HepG2 (cell line): ENCODE measurements around the gene OTOG. TPM values are rescaled to one million over a fixed set of nuclear protein-coding genes. Genes with fewer than 3 reads are reported as not detected.

Experiments used
- ATAC-seq: fragments of 200-7000 bp; cut with Tn5 transposase; 3 replicates; pipeline ENCODE4 v1.9.1; 2020; ENCODE audit warnings: mild to moderate bottlenecking, moderate library complexity
- BruUV-seq: library from RNA; stranded (reverse); fragments of 400-500 nt; replicated peaks from 2 replicates; lab custom pipeline; 2021; lab: Mats Ljungman, UMichigan
- CTCF ChIA-PET: fragments of 300-600 bp; formaldehyde crosslinking; extraction: SDS; loops from one replicate; lab custom pipeline; 2021; ENCODE audit warnings: low total read pairs, inconsistent platforms, low intra/inter-chr PET ratio; lab: Yijun Ruan, JAX
- POLR2A ChIA-PET: fragments of 350-600 bp; sonication (Branson Sonifier 250); formaldehyde crosslinking; loops from one replicate; lab custom pipeline; 2020; ENCODE audit warnings: antibody characterized with exemption, inconsistent platforms; lab: Yijun Ruan, JAX
- DNase-seq: peaks from one replicate; pipeline ENCODE4 v3.0.0-alpha.2; 2015; ENCODE audit warnings: low spot score
- FAIRE-seq: peaks from 3 replicates; lab custom pipeline; 2011; peaks lifted over from hg19 to GRCh38; lab: Jason Lieb, UNC
- H2AFZ ChIP-seq: one replicate; pipeline ENCODE4 v1.6.1; 2011; ENCODE audit warnings: low read length, inconsistent platforms
- H3K27ac ChIP-seq: fragments of 300-600 bp; 3 replicates; pipeline ENCODE4 v1.8.0; 2011; ENCODE audit warnings: mixed run types, mild to moderate bottlenecking, mixed read lengths, low read length, inconsistent platforms; ENCODE audit not compliant: insufficient read depth; ENCODE audit errors: extremely low read length
- H3K27me3 ChIP-seq, 2 experiments: fragments of 200-600 bp in 1 of 2; 2 replicates in 1 of 2; 3 replicates in 1 of 2; pipeline versions ENCODE4 v1.6.0 to v1.8.0; 2011; ENCODE audit warnings: low read length in 2 of 2, mild to moderate bottlenecking in 2 of 2, moderate library complexity in 2 of 2, inconsistent platforms in 1 of 2; ENCODE audit not compliant: insufficient read depth in 2 of 2, control insufficient read depth in 1 of 2
- H3K36me3 ChIP-seq, 2 experiments: fragments of 200-600 bp in 1 of 2; replicated peaks in 1 of 2; 2 replicates in 1 of 2; 3 replicates in 1 of 2; pipeline versions ENCODE4 v1.5.1 to v1.8.0; 2011; ENCODE audit warnings: low read length in 2 of 2, inconsistent platforms in 1 of 2; ENCODE audit not compliant: insufficient read depth in 2 of 2, control insufficient read depth in 1 of 2
- H3K4me1 ChIP-seq: 2 replicates; pipeline ENCODE4 v1.5.1; 2012; ENCODE audit warnings: low read length, inconsistent platforms; ENCODE audit not compliant: insufficient read depth
- H3K4me2 ChIP-seq: 2 replicates; pipeline ENCODE4 v1.6.0; 2011; ENCODE audit warnings: low read depth, low read length, inconsistent platforms
- H3K4me3 ChIP-seq, 3 experiments: fragments of 200-600 bp in 1 of 3; sonication (generic), shearing (Covaris generic) in 1 of 3; replicated peaks in 1 of 3; 2 replicates each; pipeline ENCODE4 v1.5.1; 2011 to 2016; ENCODE audit warnings: low read length in 3 of 3, inconsistent platforms in 2 of 3, low read depth in 2 of 3, mild to moderate bottlenecking in 2 of 3, control low read depth in 1 of 3, mixed read lengths in 1 of 3; ENCODE audit not compliant: insufficient read depth in 1 of 3
- H3K79me2 ChIP-seq: one replicate; pipeline ENCODE4 v1.6.1; 2011; ENCODE audit warnings: low read length, inconsistent platforms; ENCODE audit not compliant: insufficient read depth
- H3K9ac ChIP-seq: 2 replicates; pipeline ENCODE4 v1.6.0; 2011; ENCODE audit warnings: mild to moderate bottlenecking, low read depth, low read length, inconsistent platforms; ENCODE audit not compliant: insufficient read depth
- H3K9me3 ChIP-seq: 2 replicates; pipeline ENCODE4 v1.5.1; 2012; ENCODE audit warnings: mild to moderate bottlenecking, low read length
- H4K20me1 ChIP-seq: 2 replicates; pipeline ENCODE4 v1.6.0; 2011; ENCODE audit warnings: inconsistent platforms, mild to moderate bottlenecking, low read length, moderate library complexity; ENCODE audit not compliant: insufficient read depth
- ARID5B ChIP-seq: IDR thresholded peaks from 2 replicates; pipeline ENCODE4 v1.4.0; 2020; ENCODE audit warnings: mild to moderate bottlenecking, missing genetic modification reagents
- CENPBD1 ChIP-seq: sonication (generic); formaldehyde crosslinking; IDR thresholded peaks from 2 replicates; pipeline ENCODE4 v1.8.0; 2022; ENCODE audit warnings: missing genetic modification reagents, low read depth, mild to moderate bottlenecking, borderline replicate concordance
- DMTF1 ChIP-seq: sonication (generic); formaldehyde crosslinking; IDR thresholded peaks from 2 replicates; pipeline ENCODE4 v1.4.0; 2020; ENCODE audit warnings: mild to moderate bottlenecking, missing genetic modification reagents
- ELF3 ChIP-seq: IDR thresholded peaks from 2 replicates; pipeline ENCODE4 v1.6.1; 2016; ENCODE audit warnings: missing genetic modification reagents, missing compliant biosample characterization
- ZMYM2 ChIP-seq: sonication (generic); formaldehyde crosslinking; IDR thresholded peaks from 2 replicates; pipeline ENCODE4 v1.8.0; 2022; ENCODE audit warnings: mild to moderate bottlenecking, missing genetic modification reagents
- ZNF234 ChIP-seq: sonication (generic); formaldehyde crosslinking; conservative IDR thresholded peaks from 2 replicates; pipeline ENCODE4 v1.5.1; 2020; ENCODE audit warnings: mild to moderate bottlenecking, missing genetic modification reagents
- ZNF362 ChIP-seq: sonication (generic); formaldehyde crosslinking; IDR thresholded peaks from 2 replicates; pipeline ENCODE4 v1.4.0; 2020; ENCODE audit warnings: missing genetic modification reagents, mild to moderate bottlenecking, borderline replicate concordance
- ZNF513 ChIP-seq: sonication (generic); formaldehyde crosslinking; conservative IDR thresholded peaks from 2 replicates; pipeline ENCODE4 v1.5.0; 2020; ENCODE audit warnings: missing genetic modification reagents
- ZNF660 ChIP-seq: sonication (generic); formaldehyde crosslinking; IDR thresholded peaks from 2 replicates; pipeline ENCODE4 v1.5.1; 2020; ENCODE audit warnings: mild to moderate bottlenecking, low read depth, missing genetic modification reagents, borderline replicate concordance
- WGBS: methylation state at CpG from one replicate; pipeline ENCODE4 v1.1.6; 2017; ENCODE audit warnings: low lambda C conversion rate; 5-methylcytosine and 5-hydroxymethylcytosine counted together
- in situ Hi-C: cut with HindIII; loops from 2 replicates; pipeline ENCODE4 v1.10.0; 2017; ENCODE audit warnings: low pct_unique_long_range_greater_than_20kb; ENCODE audit not compliant: extremely low pct_ligation_motif_present
- intact Hi-C: fragments of 100-400 bp; cut with micrococcal nuclease; formaldehyde crosslinking; loops from one replicate; pipeline ENCODE4 v1.10.0; 2022; ENCODE audit not compliant: unreplicated experiment
- polyA plus RNA-seq, 8 experiments: library from polyadenylated mRNA; depleted of rRNA in 3 of 8; stranded (reverse) in 7 of 8; unstranded in 1 of 8; fragments of >200 nt; fragmentation: Illumina TruSeq in 4 of 8; extraction: Trizol in 4 of 8; gene quantifications; 2 replicates each; pipeline versions ENCODE4 v1.2.1 to v1.2.3, GENCODE V29; 2011 to 2016; ENCODE audit warnings: low read depth in 4 of 8, missing spikeins in 1 of 8, mixed read lengths in 1 of 8; ENCODE audit not compliant: insufficient read depth in 1 of 8
- total RNA-seq, 5 experiments: library from RNA; depleted of rRNA; stranded (reverse); fragments of >200 nt; fragmentation: Illumina TruSeq; extraction: Trizol; gene quantifications; 2 replicates each; pipeline ENCODE4 v1.2.3, GENCODE V29; 2016; ENCODE audit warnings: low read depth in 1 of 5

Gene OTOG
- total and polyA plus RNA-seq, 2 of the 13 experiments (the other 11 are each of a cell fraction or from before 2014, with no cell fraction given), result not detected

GRCh38 chr11:17519061-17519885, 27.8 kb upstream of the OTOG start:
- DNase-seq (no peak), ATAC-seq (no peak), FAIRE-seq (no peak)
- H3K27me3 ChIP-seq, result peaks cover 0 to 5% of the 10 kb centered on the region in 2 experiments; a peak in 1 of 5 replicates
- H3K4me1 ChIP-seq, result no peaks in the 10 kb centered on the region
- no peaks in the 10 kb centered on the region for H4K20me1 ChIP-seq
- H3K4me3 ChIP-seq, result no peak overlapping the region
- no peaks in the 10 kb centered on the region for H3K9me3 ChIP-seq
- BruUV-seq, result no TSS peak
- no peak overlapping the region for H3K9ac ChIP-seq
- CTCF ChIA-PET, result no interaction called here
- POLR2A ChIA-PET, result no interaction called here
- H3K79me2 ChIP-seq, result no peaks in the 10 kb centered on the region
- 34% methylated on average over 7 of the region's 7 CpGs for WGBS
- no peak overlapping the region for H2AFZ ChIP-seq
- H3K36me3 ChIP-seq, result no peaks in the 10 kb centered on the region
- intact Hi-C loops, result no loop called here
- no peak overlapping the region for H3K4me2 ChIP-seq
- in situ Hi-C loops, result loop anchor here (25.0 kb wide), 1 partner anchor 282 kb away; no protein-coding TSS in a partner anchor
- H3K27ac ChIP-seq, result no peak overlapping the region
- TF ChIP-seq ZNF513 (no peak), ZNF362 (CRISPR knock-in tag) (no peak), CENPBD1 (CRISPR knock-in tag) (no peak), ZNF660 (CRISPR knock-in tag) (no peak), ZMYM2 (CRISPR knock-in tag) (no peak), DMTF1 (CRISPR knock-in tag) (no peak), ARID5B (CRISPR knock-in tag) (no peak), ELF3 (CRISPR knock-in tag) (no peak), ZNF234 (CRISPR knock-in tag) (no peak)
- TF ChIP-seq, all 625 proteins: peak for 0
